A549 (cell line): ENCODE data around the gene EXTL1. TPM values are rescaled to one million over a fixed set of nuclear protein-coding genes. Genes with fewer than 3 reads are reported as not detected.

Experiments
- ATAC-seq, 2 experiments: fragments of 200-7000 bp in 1 of 2; fragments of >200 bp in 1 of 2; cut with Nextera tagmentation in 1 of 2; cut with Tn5 transposase in 1 of 2; 3 replicates each; pipeline versions ENCODE4 v1.8.0 to v1.9.1; 2018 to 2020; ENCODE audit warnings: mild to moderate bottlenecking in 1 of 2, moderate library complexity in 1 of 2
- CTCF ChIA-PET: fragments of 300-600 bp; sonication (Branson Sonifier 250); formaldehyde crosslinking; extraction: SDS; loops from one replicate; lab custom pipeline; 2021; ENCODE audit warnings: antibody characterized with exemption, inconsistent platforms; lab: Yijun Ruan, JAX
- POLR2A ChIA-PET: fragments of 350-600 bp; formaldehyde crosslinking; extraction: SDS; loops from one replicate; lab custom pipeline; 2021; ENCODE audit warnings: antibody characterized with exemption, inconsistent platforms; lab: Yijun Ruan, JAX
- DNase-seq, 2 experiments: peaks; one replicate each; pipeline versions ENCODE4 v3.0.0 to v3.0.0-alpha.2; 2011 to 2016; ENCODE audit warnings: low read depth in 1 of 2, low spot score in 1 of 2
- FAIRE-seq: peaks from 2 replicates; lab custom pipeline; 2011; peaks lifted over from hg19 to GRCh38; lab: Jason Lieb, UNC
- H3K27ac ChIP-seq, 2 experiments: fragments of >200 bp; sonication (Bioruptor Twin); formaldehyde crosslinking; 3 replicates each; pipeline ENCODE4 v1.5.1; 2016 to 2017
- H3K4me1 ChIP-seq: fragments of >200 bp; sonication (Bioruptor Twin); formaldehyde crosslinking; 3 replicates; pipeline ENCODE4 v1.6.1; 2016
- H3K4me2 ChIP-seq: fragments of >200 bp; sonication (Bioruptor Twin); formaldehyde crosslinking; 3 replicates; pipeline ENCODE4 v1.6.1; 2016
- H3K4me3 ChIP-seq: fragments of >200 bp; sonication (Bioruptor Twin); formaldehyde crosslinking; 3 replicates; pipeline ENCODE4 v1.5.1; 2016
- H3K9me3 ChIP-seq: fragments of >200 bp; sonication (Bioruptor Twin); formaldehyde crosslinking; 3 replicates; pipeline ENCODE4 v1.6.1; 2016
- CEBPB ChIP-seq, 2 experiments: fragments of >200 bp in 1 of 2; sonication (Bioruptor Twin) in 1 of 2; formaldehyde crosslinking in 1 of 2; IDR thresholded peaks; 2 replicates each; pipeline ENCODE4 v1.6.1; 2012 to 2016
- EHMT2 ChIP-seq: fragments of 200-600 bp; sonication (generic); IDR thresholded peaks from 2 replicates; pipeline ENCODE4 v1.6.1; 2016; ENCODE audit warnings: antibody characterized with exemption, low read depth, mild to moderate bottlenecking, moderate library complexity
- EP300 ChIP-seq, 2 experiments: fragments of >200 bp; sonication (Bioruptor Twin); formaldehyde crosslinking; IDR thresholded peaks; 2 replicates in 1 of 2; 3 replicates in 1 of 2; pipeline ENCODE4 v1.6.1; 2016 to 2017
- FOSB ChIP-seq: fragments of 250-450 bp; sonication (Bioruptor Pico); IDR thresholded peaks from 2 replicates; pipeline ENCODE4 v1.5.0; 2020; ENCODE audit warnings: mild to moderate bottlenecking, moderate library complexity
- GATA3 ChIP-seq: IDR thresholded peaks from 2 replicates; pipeline ENCODE4 v1.6.1; 2012; ENCODE audit warnings: borderline replicate concordance
- HDAC2 ChIP-seq: fragments of 200-600 bp; sonication (generic); IDR thresholded peaks from 2 replicates; pipeline ENCODE4 v1.6.1; 2016
- HOXA7 ChIP-seq: fragments of 250-450 bp; sonication (Bioruptor Pico); IDR thresholded peaks from 2 replicates; pipeline ENCODE4 v1.5.0; 2020; ENCODE audit warnings: mild to moderate bottlenecking, moderate library complexity
- HOXB13 ChIP-seq: fragments of 250-450 bp; sonication (Bioruptor Pico); IDR thresholded peaks from 2 replicates; pipeline ENCODE4 v1.5.0; 2020; ENCODE audit warnings: low read depth, mild to moderate bottlenecking, moderate library complexity
- JUN ChIP-seq, 2 experiments: fragments of >200 bp; sonication (Bioruptor Twin); formaldehyde crosslinking; IDR thresholded peaks; 2 replicates in 1 of 2; 3 replicates in 1 of 2; pipeline ENCODE4 v1.6.1; 2016 to 2017
- MAFK ChIP-seq: fragments of 450-650 bp; IDR thresholded peaks from 2 replicates; pipeline ENCODE4 v1.6.1; 2014; ENCODE audit not compliant: partially characterized antibody
- NFE2L2 ChIP-seq: fragments of 150-350 bp; conservative IDR thresholded peaks from 2 replicates; pipeline ENCODE4 v1.6.1; 2014; ENCODE audit warnings: low read length
- RAD21 ChIP-seq, 2 experiments: fragments of >200 bp in 1 of 2; sonication (Bioruptor Twin) in 1 of 2; formaldehyde crosslinking in 1 of 2; IDR thresholded peaks in 1 of 2; conservative IDR thresholded peaks in 1 of 2; 2 replicates in 1 of 2; 3 replicates in 1 of 2; pipeline ENCODE4 v1.6.1; 2012 to 2018; ENCODE audit warnings: inconsistent platforms in 1 of 2
- RFX5 ChIP-seq: fragments of 450-650 bp; IDR thresholded peaks from 2 replicates; pipeline ENCODE4 v1.7.1; 2014; ENCODE audit warnings: antibody characterized with exemption, mild to moderate bottlenecking, moderate library complexity
- SMC3 ChIP-seq: fragments of >200 bp; sonication (Bioruptor Twin); formaldehyde crosslinking; IDR thresholded peaks from 3 replicates; pipeline ENCODE4 v1.6.1; 2018; ENCODE audit warnings: inconsistent platforms
- TFCP2L1 ChIP-seq: fragments of 250-450 bp; sonication (Bioruptor Pico); IDR thresholded peaks from 2 replicates; pipeline ENCODE4 v1.5.0; 2021; ENCODE audit warnings: mild to moderate bottlenecking
- WGBS: methylation state at CpG from one replicate; pipeline ENCODE4 v1.1.6; 2017; ENCODE audit errors: missing lambda C conversion rate; 5-methylcytosine and 5-hydroxymethylcytosine counted together
- polyA plus RNA-seq, 4 experiments: library from polyadenylated mRNA; depleted of rRNA in 3 of 4; stranded (reverse); fragments of >200 nt; fragmentation: RNase III in 1 of 4; extraction: RNeasy Plus Mini Kit Qiagen cat#74134 plus additional on column Dnase treatment in 1 of 4; gene quantifications; 2 replicates in 3 of 4; 3 replicates in 1 of 4; pipeline ENCODE4 v1.2.3, GENCODE V29; 2011 to 2017
- TF ChIP-seq, protein P1 (sequence below): fragments of >200 bp; sonication (Bioruptor Twin); formaldehyde crosslinking; IDR thresholded peaks from 3 replicates; pipeline ENCODE4 v1.6.1; 2016
- TF ChIP-seq, protein P2 (sequence below): fragments of 200-600 bp; sonication (generic); IDR thresholded peaks from 2 replicates; pipeline ENCODE4 v1.6.1; 2016; ENCODE audit warnings: antibody characterized with exemption, mild to moderate bottlenecking, moderate library complexity
- TF ChIP-seq, protein P3 (sequence below): fragments of >200 bp; sonication (Bioruptor Twin); formaldehyde crosslinking; IDR thresholded peaks from 2 replicates; pipeline ENCODE4 v1.6.1; 2016
- TF ChIP-seq, protein P4 (sequence below): fragments of 250-450 bp; sonication (Bioruptor Pico); IDR thresholded peaks from 2 replicates; pipeline ENCODE4 v1.5.0; 2020; ENCODE audit warnings: low read depth, mild to moderate bottlenecking, moderate library complexity

EXTL1 gene
- polyA plus RNA-seq, 2 of the 4 experiments (the other 2 are of a cell fraction) = 0.03 to 0.04 TPM

DNA sequence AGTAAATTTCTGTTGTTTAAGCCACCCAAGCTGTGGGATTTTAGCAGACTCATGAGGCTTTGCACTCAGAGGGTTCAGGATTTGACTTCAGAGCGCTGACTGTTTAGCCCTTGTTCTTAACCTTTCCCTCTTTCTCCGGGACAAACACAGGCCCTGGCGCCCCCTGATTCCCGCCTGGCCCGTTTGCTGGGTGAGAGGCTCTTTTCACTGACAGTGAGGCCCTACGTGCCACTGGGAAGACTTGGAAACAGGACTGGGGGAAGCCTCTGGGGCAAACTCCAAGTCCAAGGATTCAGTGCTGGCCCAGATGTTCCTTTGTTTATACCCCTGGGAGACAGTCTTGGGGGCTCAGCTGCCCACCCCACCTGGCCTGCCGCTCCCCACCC, 57.6 kb downstream of the EXTL1 start:
- no peak for FAIRE-seq
- no peak overlapping the region for H3K4me3 ChIP-seq
- TF ChIP-seq FOSB (CRISPR knock-in tag) (no peak), HDAC2 (no peak), SMC3 (no peak), JUN (IDR thresholded peaks at IDR 0.05) (no peak), RAD21 (conservative IDR thresholded peaks at IDR 0.05 in 1 of 2, IDR thresholded peaks at IDR 0.05 in 1 of 2) (no peak), GATA3 (no peak), HOXB13 (CRISPR knock-in tag) (no peak), HOXA7 (no peak), EHMT2 (no peak), RFX5 (no peak), EP300 (IDR thresholded peaks at IDR 0.05) (no peak)
- TF ChIP-seq, protein P1, sequence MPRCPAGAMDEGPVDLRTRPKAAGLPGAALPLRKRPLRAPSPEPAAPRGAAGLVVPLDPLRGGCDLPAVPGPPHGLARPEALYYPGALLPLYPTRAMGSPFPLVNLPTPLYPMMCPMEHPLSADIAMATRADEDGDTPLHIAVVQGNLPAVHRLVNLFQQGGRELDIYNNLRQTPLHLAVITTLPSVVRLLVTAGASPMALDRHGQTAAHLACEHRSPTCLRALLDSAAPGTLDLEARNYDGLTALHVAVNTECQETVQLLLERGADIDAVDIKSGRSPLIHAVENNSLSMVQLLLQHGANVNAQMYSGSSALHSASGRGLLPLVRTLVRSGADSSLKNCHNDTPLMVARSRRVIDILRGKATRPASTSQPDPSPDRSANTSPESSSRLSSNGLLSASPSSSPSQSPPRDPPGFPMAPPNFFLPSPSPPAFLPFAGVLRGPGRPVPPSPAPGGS = no peak
- TF ChIP-seq, protein P2, sequence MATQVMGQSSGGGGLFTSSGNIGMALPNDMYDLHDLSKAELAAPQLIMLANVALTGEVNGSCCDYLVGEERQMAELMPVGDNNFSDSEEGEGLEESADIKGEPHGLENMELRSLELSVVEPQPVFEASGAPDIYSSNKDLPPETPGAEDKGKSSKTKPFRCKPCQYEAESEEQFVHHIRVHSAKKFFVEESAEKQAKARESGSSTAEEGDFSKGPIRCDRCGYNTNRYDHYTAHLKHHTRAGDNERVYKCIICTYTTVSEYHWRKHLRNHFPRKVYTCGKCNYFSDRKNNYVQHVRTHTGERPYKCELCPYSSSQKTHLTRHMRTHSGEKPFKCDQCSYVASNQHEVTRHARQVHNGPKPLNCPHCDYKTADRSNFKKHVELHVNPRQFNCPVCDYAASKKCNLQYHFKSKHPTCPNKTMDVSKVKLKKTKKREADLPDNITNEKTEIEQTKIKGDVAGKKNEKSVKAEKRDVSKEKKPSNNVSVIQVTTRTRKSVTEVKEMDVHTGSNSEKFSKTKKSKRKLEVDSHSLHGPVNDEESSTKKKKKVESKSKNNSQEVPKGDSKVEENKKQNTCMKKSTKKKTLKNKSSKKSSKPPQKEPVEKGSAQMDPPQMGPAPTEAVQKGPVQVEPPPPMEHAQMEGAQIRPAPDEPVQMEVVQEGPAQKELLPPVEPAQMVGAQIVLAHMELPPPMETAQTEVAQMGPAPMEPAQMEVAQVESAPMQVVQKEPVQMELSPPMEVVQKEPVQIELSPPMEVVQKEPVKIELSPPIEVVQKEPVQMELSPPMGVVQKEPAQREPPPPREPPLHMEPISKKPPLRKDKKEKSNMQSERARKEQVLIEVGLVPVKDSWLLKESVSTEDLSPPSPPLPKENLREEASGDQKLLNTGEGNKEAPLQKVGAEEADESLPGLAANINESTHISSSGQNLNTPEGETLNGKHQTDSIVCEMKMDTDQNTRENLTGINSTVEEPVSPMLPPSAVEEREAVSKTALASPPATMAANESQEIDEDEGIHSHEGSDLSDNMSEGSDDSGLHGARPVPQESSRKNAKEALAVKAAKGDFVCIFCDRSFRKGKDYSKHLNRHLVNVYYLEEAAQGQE = no peak
- TF ChIP-seq, protein P3, sequence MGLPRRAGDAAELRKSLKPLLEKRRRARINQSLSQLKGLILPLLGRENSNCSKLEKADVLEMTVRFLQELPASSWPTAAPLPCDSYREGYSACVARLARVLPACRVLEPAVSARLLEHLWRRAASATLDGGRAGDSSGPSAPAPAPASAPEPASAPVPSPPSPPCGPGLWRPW = no peak
- TF ChIP-seq, protein P4, sequence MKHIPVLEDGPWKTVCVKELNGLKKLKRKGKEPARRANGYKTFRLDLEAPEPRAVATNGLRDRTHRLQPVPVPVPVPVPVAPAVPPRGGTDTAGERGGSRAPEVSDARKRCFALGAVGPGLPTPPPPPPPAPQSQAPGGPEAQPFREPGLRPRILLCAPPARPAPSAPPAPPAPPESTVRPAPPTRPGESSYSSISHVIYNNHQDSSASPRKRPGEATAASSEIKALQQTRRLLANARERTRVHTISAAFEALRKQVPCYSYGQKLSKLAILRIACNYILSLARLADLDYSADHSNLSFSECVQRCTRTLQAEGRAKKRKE = no peak
- H3K4me2 ChIP-seq = no peak overlapping the region; the same call in 2 of the 3 replicates
- no peak for DNase-seq
- no peak for ATAC-seq
- 63% methylated on average over 3 of the region's 7 CpGs for WGBS
- H3K9me3 ChIP-seq = no peaks in the 10 kb centered on the region
- peaks cover 20% of the 10 kb centered on the region for H3K4me1 ChIP-seq
- peak overlapping the region; percentile 57 to 67; a peak in 5 of 6 replicates for H3K27ac ChIP-seq
- POLR2A ChIA-PET = no interaction called here
- CTCF ChIA-PET = interaction anchor here (1.0 to 1.5 kb wide), 4 partner anchors 24 to 66 kb away, joined by 3 to 5 read pairs (median 4); no protein-coding TSS in a partner anchor

DNA sequence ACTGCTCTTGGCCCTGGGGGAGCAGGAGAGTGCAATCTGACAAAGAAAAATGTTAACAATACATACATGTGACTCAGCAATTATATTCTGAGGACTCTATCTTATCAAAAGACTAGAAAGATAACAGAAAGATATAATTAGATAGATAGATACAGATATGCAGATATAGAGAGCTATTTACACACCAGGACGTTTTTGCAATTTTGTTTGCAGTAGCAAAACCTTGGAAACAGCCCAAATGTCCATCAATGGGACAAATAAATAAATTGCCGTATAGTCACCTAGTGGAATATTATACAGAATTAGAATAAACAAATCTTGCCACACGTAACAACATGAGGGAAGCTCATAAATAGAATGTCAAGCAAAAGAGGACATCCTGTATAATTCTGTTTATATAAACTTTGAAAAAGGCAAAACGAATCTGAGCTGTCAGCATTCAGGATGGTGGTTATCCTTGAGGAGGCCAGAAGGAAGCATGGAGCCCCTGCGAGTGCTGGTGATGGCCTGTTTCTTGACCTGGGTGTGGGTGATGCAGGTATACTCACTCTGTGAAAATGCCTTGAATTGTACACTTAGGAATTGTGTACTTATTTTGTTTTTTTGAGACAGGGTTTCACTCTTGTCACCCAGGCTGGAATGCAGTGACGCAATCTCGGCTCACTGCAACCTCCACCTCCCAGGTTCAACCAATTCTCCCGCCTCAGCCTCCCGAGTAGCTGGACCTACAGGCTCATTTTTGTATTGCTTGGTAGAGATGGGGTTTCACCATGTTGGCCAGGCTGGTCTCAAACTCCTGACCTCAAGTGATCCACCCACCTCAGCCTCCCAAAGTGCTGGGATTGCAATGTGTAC, 58.6 kb downstream of the EXTL1 start:
- FAIRE-seq (no peak), DNase-seq (no peak), ATAC-seq (no peak)
- H3K4me2 ChIP-seq = peak overlapping the region; percentile 51
- H3K9me3 ChIP-seq = no peaks in the 10 kb centered on the region
- H3K4me3 ChIP-seq = no peak overlapping the region
- CTCF ChIA-PET = interaction anchor here (1.0 to 1.5 kb wide), 2 partner anchors 23 to 65 kb away, joined by 5 read pairs; no protein-coding TSS in a partner anchor
- peak; percentile 42 to 63; a peak in 3 of 4 replicates for TF ChIP-seq CEBPB (IDR thresholded peaks at IDR 0.05)
- 0 out of 2 replicates have a peak, but pooled peaks have one; percentile 35 for TF ChIP-seq NFE2L2
- no peak for TF ChIP-seq TFCP2L1 (CRISPR knock-in tag)
- TF ChIP-seq MAFK = peak; percentile 69
- H3K27ac ChIP-seq = peak overlapping the region; percentile 57 to 67; a peak in 5 of 6 replicates
- peaks cover 20% of the 10 kb centered on the region for H3K4me1 ChIP-seq
- POLR2A ChIA-PET = no interaction called here
- 52% methylated on average over 9 of the region's 9 CpGs for WGBS
